GM10266 (cell line): ENCODE measurements around the gene ZBTB16.

ENCODE experiments used
- DNase-seq: peaks from one replicate; pipeline ENCODE4 v3.0.0; 2012; ENCODE audit errors: extremely low spot score
- TF ChIP-seq, protein P1 (sequence below): IDR thresholded peaks from 2 replicates; pipeline ENCODE4 v1.5.1; 2012; ENCODE audit warnings: mild to moderate bottlenecking, low read depth; ENCODE audit not compliant: control insufficient read depth, insufficient read depth; ENCODE audit errors: missing control alignments

ZBTB16 gene

DNA sequence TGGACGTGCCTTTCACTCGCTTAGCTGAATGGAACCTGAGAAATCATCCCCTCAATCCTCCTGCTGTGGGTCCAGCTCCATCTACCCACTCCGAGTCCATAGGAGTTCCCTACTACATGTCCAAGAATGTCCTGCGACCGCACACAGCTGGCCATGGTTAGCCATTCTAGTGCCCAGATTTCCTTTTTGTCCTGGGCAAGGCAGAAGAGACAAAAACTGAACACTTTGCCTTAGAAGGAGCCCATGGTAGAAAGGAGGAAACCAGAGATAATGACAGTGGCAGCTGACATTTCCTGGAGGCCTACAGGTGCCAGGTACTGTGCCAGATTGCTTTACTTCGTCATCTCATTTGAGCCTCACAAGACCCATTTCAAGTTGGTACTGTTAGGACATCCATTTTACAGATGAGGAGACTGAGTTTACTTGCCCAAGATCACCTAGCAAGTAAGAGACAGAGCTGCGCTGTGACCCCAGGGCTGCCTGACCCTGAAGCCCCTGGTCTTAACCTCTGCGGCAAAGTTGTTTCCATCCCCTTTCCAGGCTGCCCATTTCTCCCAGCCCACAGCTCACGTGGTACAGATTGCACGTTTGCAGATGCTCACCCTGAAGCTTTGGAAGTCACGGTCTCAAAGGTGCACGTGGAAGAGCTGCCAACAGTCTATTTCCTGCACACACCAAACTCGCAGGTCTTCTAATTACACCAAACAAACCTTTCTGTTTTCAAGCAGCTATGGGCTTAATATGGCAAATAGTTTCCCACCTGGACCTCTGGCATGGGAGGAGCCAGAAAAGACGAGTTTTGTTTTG, 112.7 kb downstream of the ZBTB16 start:
- TF ChIP-seq, protein P1, sequence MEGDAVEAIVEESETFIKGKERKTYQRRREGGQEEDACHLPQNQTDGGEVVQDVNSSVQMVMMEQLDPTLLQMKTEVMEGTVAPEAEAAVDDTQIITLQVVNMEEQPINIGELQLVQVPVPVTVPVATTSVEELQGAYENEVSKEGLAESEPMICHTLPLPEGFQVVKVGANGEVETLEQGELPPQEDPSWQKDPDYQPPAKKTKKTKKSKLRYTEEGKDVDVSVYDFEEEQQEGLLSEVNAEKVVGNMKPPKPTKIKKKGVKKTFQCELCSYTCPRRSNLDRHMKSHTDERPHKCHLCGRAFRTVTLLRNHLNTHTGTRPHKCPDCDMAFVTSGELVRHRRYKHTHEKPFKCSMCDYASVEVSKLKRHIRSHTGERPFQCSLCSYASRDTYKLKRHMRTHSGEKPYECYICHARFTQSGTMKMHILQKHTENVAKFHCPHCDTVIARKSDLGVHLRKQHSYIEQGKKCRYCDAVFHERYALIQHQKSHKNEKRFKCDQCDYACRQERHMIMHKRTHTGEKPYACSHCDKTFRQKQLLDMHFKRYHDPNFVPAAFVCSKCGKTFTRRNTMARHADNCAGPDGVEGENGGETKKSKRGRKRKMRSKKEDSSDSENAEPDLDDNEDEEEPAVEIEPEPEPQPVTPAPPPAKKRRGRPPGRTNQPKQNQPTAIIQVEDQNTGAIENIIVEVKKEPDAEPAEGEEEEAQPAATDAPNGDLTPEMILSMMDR: no peak
- no peak for DNase-seq

DNA sequence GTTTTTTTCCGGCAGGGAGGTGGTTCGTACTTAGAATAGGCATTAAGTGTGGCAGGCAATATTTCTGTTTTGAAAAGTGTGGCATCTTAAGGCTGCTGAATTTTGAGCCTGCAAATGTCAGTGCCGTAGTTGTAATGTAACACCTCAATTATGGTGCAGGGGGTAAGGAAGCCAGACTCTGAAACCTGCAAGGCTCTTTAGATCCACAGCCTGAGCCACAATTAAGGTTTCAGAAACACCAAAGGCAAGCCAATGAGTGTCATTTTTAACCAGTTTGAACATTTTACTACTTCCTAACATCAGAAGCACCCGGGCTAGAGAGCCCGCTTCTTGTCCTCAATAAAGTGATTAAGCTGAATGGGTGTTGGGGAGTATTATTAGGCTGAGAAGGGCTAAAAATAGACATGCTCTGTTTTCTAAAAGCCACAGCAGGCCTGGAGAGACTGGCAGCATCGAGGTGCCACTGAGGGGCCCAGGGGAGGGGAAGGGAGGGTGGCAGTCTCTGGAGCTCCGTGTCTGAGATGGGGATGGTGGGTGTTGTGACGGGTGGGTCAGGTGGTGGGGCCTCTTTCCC, 113.4 kb downstream of the ZBTB16 start:
- TF ChIP-seq, protein P1: no peak
- DNase-seq: no peak

DNA sequence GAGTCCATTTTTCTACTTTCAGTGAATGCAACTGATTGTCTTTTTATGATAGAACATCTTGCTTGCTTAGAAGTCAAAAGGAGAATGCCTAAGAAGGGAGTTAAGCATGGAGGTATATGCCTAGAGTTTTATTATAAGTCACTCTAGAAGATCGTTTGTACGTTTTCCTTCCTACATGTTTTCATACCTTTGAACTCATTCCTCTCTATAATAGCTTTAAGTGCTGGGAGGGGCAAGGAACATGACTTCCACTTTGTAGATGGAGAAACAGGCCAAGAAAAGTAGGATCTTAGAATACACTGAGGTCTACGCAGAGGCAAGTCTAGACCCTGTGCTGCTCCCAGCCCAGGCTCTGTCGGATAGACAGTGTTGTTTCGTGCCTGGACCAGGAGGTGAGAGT, 114.3 kb downstream of the ZBTB16 start:
- DNase-seq: no peak
- TF ChIP-seq, protein P1: no peak

DNA sequence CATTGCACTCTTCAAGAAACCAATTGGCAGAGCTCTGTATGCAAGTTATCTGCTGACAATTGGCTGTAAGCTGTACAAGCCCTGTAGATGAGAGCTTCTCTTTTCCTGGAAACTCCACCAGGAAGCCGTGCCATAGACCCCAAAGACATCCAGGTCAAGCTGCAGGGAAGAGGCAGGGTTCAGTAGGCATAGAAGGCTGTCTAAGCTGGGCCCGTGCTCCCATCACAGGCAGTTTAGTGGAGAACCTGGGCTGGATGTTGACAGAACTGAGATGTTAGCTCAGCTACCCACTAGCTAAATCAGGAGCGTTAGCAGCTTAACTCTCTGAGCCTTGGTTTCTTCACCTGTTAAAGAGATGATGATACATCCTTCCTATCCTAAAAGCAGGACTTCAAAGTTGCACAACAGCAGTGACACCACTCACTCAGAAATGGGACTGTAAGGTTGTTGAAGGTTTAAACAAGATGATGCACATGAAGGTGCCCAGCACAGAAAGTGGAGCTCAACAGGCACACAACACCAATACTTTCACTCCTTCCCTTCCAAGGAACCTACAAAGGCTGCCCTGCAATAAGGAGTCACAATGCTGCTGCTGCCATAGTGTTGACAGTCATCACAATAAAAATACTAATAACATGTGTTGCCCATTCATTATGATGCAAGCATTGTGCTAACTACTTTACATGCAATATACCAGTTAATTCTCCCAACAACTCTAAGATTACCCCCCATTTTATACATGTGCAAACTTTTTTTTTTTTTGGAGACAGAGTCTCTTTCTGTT, 115.4 kb downstream of the ZBTB16 start:
- TF ChIP-seq, protein P1: no peak
- no peak for DNase-seq

DNA sequence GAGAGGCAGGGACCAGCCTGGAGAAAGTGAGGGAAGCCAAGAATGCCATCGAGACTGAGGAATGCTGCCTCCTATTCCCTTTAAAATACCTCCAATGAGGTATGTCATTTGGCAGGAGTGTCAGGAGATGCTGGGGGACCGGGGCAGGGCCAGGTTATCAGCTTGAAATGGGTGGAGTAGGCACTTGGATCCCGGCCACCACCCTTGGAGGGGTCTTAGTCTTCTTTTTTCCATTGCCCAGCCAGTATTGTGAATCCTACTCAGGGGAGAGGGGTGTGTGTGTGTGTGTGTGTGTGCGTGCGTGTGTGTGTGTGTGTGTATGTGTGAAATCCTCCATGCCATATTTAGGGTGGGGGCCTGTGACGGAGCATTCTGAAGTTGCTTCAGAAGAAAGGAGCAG, 116.2 kb downstream of the ZBTB16 start:
- TF ChIP-seq, protein P1: no peak

DNA sequence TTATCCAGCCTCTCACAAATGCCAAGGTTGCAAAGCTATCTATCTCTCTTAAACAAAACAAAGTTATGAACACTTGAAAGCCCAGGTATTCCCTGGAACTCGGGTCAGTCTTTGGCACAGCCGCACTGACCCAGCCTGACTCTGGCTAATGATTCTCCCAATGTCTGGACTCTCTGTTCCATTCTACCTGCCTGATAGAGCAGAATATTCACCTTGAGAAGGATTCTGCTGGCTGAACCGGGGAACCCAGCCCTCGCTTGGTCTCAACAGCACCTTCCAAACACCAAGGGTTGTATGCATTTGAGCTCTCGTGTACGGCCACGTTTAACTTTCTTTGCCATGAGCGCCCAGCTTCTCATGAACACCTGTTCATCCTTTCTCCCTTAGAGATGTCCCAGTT, 116.8 kb downstream of the ZBTB16 start:
- TF ChIP-seq, protein P1: no peak
- DNase-seq: no peak

More for the DNA sequence above, 116.2 kb downstream of the ZBTB16 start:
- DNase-seq: no peak
